DOHH2 (cell line): ENCODE data around the gene NME2.

Source experiments
- H3F3A ChIP-seq: fragments of 200-600 bp; sonication (generic), shearing (Covaris generic); 2 replicates; pipeline ENCODE4 v1.6.0; 2016; ENCODE audit warnings: antibody characterized with exemption, mild to moderate bottlenecking; ENCODE audit not compliant: control insufficient read depth, insufficient read depth
- H3K27ac ChIP-seq: fragments of 200-600 bp; sonication (generic); 2 replicates; pipeline ENCODE4 v1.5.1; 2014; ENCODE audit warnings: low read depth, mild to moderate bottlenecking, low read length, moderate library complexity
- H3K27me3 ChIP-seq: fragments of 200-600 bp; sonication (generic); 2 replicates; pipeline ENCODE4 v1.6.1; 2014; ENCODE audit warnings: mild to moderate bottlenecking, low read length, mixed read lengths; ENCODE audit not compliant: control insufficient read depth
- H3K36me3 ChIP-seq: fragments of 200-600 bp; sonication (generic); 2 replicates; pipeline ENCODE4 v1.6.1; 2014; ENCODE audit warnings: mild to moderate bottlenecking, low read length, moderate library complexity, mixed read lengths; ENCODE audit not compliant: control insufficient read depth
- H3K4me1 ChIP-seq: fragments of 200-600 bp; sonication (generic); 2 replicates; pipeline ENCODE4 v1.6.1; 2014; ENCODE audit warnings: mild to moderate bottlenecking, low read length, mixed read lengths; ENCODE audit not compliant: control insufficient read depth
- H3K4me2 ChIP-seq: fragments of 200-600 bp; sonication (generic); 2 replicates; pipeline ENCODE4 v1.6.0; 2014; ENCODE audit warnings: mild to moderate bottlenecking, low read length, moderate library complexity
- H3K4me3 ChIP-seq: fragments of 200-600 bp; sonication (generic); 2 replicates; pipeline ENCODE4 v1.5.1; 2014; ENCODE audit warnings: mild to moderate bottlenecking, low read length, mixed read lengths
- H3K79me2 ChIP-seq: fragments of 200-600 bp; sonication (generic); 2 replicates; pipeline ENCODE4 v1.6.1; 2014; ENCODE audit warnings: mild to moderate bottlenecking, low read length, mixed read lengths; ENCODE audit not compliant: control insufficient read depth
- H3K9me2 ChIP-seq: fragments of 200-600 bp; sonication (generic); replicated peaks from 2 replicates; pipeline ENCODE4 v1.6.1; 2014; ENCODE audit warnings: mild to moderate bottlenecking, low read length, mixed read lengths; ENCODE audit not compliant: control insufficient read depth
- H3K9me3 ChIP-seq: fragments of 200-600 bp; sonication (generic); 2 replicates; pipeline ENCODE4 v1.6.1; 2014; ENCODE audit warnings: antibody characterized with exemption, low read length, mixed read lengths; ENCODE audit not compliant: control insufficient read depth, insufficient read depth
- H4K20me1 ChIP-seq: fragments of 200-600 bp; sonication (generic); 2 replicates; pipeline ENCODE4 v1.6.0; 2014; ENCODE audit warnings: low read depth, mild to moderate bottlenecking, antibody characterized with exemption, low read length, moderate library complexity; ENCODE audit not compliant: control insufficient read depth, insufficient read depth
- EZH2phosphoT487 ChIP-seq: fragments of 200-600 bp; sonication (generic); IDR thresholded peaks from 2 replicates; pipeline ENCODE4 v1.6.1; 2017; ENCODE audit warnings: borderline replicate concordance, mild to moderate bottlenecking, antibody characterized with exemption, low read length, moderate library complexity, mixed read lengths
- TF ChIP-seq, protein P1 (sequence below): fragments of 200-600 bp; sonication (generic); IDR thresholded peaks from one replicate; pipeline ENCODE4 v1.5.1; 2014; ENCODE audit warnings: antibody characterized with exemption, mild to moderate bottlenecking, low read depth, low read length; ENCODE audit not compliant: poor library complexity, severe bottlenecking

Gene NME2

DNA sequence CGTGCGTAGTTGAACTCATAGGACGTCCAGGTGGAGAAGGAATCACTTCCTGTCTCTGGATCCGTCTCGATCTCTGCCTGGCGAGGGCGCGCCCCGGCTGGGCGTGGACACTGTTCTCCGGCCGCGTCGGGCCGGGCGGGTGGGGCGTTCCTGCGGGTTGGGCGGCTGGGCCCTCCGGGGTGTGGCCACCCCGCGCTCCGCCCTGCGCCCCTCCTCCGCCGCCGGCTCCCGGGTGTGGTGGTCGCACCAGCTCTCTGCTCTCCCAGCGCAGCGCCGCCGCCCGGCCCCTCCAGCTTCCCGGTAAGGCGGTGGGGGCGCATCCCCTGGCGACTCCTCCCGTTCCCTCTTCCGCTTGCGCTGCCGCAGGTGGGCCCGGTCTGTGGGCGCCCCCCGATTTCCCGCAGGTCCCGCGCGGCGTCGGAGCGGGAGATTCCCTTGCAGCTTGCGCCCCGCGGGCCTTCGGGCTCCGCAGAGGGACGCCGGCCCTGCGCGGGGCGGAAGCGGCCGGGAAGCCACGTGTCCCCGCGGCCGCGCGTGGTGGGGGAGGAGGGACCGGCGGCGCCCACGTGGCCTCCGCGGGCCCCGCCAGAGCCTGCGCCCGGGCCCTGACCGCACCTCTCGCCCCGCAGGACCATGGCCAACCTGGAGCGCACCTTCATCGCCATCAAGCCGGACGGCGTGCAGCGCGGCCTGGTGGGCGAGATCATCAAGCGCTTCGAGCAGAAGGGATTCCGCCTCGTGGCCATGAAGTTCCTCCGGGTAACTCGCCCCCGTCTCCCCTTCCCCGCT lies at the start of gene NME2:
NME2 (plus strand) TSS at position 214 of the 789 bp plus-strand sequence; CDS start at position 634, 420 bp downstream.
- TF ChIP-seq, protein P1, sequence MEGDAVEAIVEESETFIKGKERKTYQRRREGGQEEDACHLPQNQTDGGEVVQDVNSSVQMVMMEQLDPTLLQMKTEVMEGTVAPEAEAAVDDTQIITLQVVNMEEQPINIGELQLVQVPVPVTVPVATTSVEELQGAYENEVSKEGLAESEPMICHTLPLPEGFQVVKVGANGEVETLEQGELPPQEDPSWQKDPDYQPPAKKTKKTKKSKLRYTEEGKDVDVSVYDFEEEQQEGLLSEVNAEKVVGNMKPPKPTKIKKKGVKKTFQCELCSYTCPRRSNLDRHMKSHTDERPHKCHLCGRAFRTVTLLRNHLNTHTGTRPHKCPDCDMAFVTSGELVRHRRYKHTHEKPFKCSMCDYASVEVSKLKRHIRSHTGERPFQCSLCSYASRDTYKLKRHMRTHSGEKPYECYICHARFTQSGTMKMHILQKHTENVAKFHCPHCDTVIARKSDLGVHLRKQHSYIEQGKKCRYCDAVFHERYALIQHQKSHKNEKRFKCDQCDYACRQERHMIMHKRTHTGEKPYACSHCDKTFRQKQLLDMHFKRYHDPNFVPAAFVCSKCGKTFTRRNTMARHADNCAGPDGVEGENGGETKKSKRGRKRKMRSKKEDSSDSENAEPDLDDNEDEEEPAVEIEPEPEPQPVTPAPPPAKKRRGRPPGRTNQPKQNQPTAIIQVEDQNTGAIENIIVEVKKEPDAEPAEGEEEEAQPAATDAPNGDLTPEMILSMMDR, result no peak
- TF ChIP-seq EZH2phosphoT487, result no peak
- Histone ChIP-seq H3K36me3 (peaks cover 76% of the 10 kb centered on the region), H3K27ac (peak within 1 kb of the TSS; percentile 69), H3K4me2 (peak within 1 kb of the TSS; percentile 86), H3K79me2 (peaks cover 32% of the 10 kb centered on the region), H4K20me1 (no peaks in the 10 kb centered on the region), H3K27me3 (no peaks in the 10 kb centered on the region), H3F3A (peaks cover 39% of the 10 kb centered on the region), H3K9me3 (no peaks in the 10 kb centered on the region), H3K4me1 (peaks cover 19% of the 10 kb centered on the region), H3K9me2 (no peaks in the 10 kb centered on the region), H3K4me3 (peak within 1 kb of the TSS; percentile 74)

DNA sequence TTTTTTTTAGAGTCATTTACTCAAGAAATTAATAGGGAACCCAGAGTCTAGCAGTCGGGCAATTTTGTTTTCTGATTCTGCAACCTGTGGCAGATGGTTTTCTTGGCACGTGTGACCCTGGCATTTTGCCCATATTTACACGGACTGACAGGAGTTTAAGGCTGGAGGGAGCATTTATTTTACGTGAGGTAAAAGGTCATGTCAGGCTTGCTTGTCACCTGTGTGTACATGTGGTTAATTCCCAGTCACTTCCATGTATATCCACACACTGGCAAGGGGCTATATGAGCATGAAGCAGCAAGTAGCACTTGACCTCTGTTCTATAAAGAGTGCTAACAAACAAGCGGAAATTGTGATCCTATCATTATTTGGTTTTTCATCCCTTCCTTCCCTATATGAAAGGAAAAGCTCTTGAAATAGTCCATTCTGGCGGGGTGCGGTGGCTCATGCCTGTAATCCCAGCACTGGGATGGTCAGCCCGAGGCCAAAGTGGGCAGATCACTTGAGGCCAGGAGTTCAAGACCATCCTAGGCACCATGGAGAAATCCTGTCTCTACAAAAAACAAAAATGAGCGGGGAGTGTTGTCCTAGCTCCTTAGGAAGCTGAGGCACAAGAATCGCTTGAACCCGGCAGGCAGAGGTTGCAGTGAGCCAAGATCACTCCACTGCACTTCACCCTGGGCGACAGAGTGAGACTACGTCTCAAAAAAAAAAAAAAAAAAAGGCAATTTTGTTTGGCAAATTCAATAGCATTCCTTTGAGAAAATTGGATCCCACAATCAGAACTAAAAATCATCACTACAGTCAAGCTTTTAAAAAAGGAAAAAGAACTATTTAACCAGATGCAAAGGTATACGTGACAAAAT lies 47.6 kb upstream of the NME2 start:
- peak overlapping the region; percentile 82 for H3K4me3 ChIP-seq
- TF ChIP-seq, protein P1, result no peak
- no peak for TF ChIP-seq EZH2phosphoT487
- peaks cover 76% of the 10 kb centered on the region for H3K79me2 ChIP-seq
- H3K9me3 ChIP-seq, result no peaks in the 10 kb centered on the region
- peak overlapping the region; percentile 82 for H3K4me2 ChIP-seq
- no peaks in the 10 kb centered on the region for H3K27me3 ChIP-seq
- peaks cover 34% of the 10 kb centered on the region for H3K4me1 ChIP-seq
- H3K36me3 ChIP-seq, result peaks cover 6% of the 10 kb centered on the region
- H4K20me1 ChIP-seq, result peaks cover 14% of the 10 kb centered on the region
- no peaks in the 10 kb centered on the region for H3K9me2 ChIP-seq
- H3K27ac ChIP-seq, result no peak overlapping the region
- H3F3A ChIP-seq, result no peaks in the 10 kb centered on the region

GRCh38 chr17:51119415-51120356 lies 46.5 kb upstream of the NME2 start:
- TF ChIP-seq, protein P1, result peak; percentile 33
- TF ChIP-seq EZH2phosphoT487, result no peak
- Histone ChIP-seq H3K36me3 (peaks cover 6% of the 10 kb centered on the region), H3K9me2 (no peaks in the 10 kb centered on the region), H3K9me3 (no peaks in the 10 kb centered on the region), H3K79me2 (peaks cover 65% of the 10 kb centered on the region), H3K27me3 (no peaks in the 10 kb centered on the region), H4K20me1 (peaks cover 14% of the 10 kb centered on the region), H3F3A (0 out of 2 replicates have a peak, but pooled peaks cover under 1% of the 10 kb centered on the region), H3K4me3 (peak overlapping the region; percentile 82), H3K4me1 (peaks cover 34% of the 10 kb centered on the region), H3K27ac (peak overlapping the region; percentile 45), H3K4me2 (peak overlapping the region; percentile 82)
